K562 (cell line): ENCODE measurements around the gene TBPL2.
A peak's percentile ranks its signal among the peaks of the same experiment; 100 is the strongest.

Experiments
- DNMT1 ChIP-seq: fragments of 450-650 bp; IDR thresholded peaks from 2 replicates; pipeline ENCODE4 v1.6.1; 2016; ENCODE audit warnings: antibody characterized with exemption, mild to moderate bottlenecking
- KAT7 ChIP-seq: sonication (generic); formaldehyde crosslinking; IDR thresholded peaks from 2 replicates; pipeline ENCODE4 v1.8.0; 2022; ENCODE audit warnings: missing genetic modification reagents, mild to moderate bottlenecking, borderline replicate concordance
- NRF1 ChIP-seq, 2 experiments: fragments of 450-650 bp; IDR thresholded peaks in 1 of 2; conservative IDR thresholded peaks in 1 of 2; 2 replicates each; pipeline ENCODE4 v1.6.1; 2014; ENCODE audit warnings: mild to moderate bottlenecking in 2 of 2
- SLC30A9 ChIP-seq: fragments of 250-450 bp; sonication (Bioruptor Pico); IDR thresholded peaks from 2 replicates; pipeline ENCODE4 v1.8.0; 2022; ENCODE audit warnings: mild to moderate bottlenecking, moderate library complexity
- ZNF584 ChIP-seq: fragments of 200-800 bp; sonication (Bioruptor generic); IDR thresholded peaks from 2 replicates; pipeline ENCODE4 v1.6.1; 2016; ENCODE audit warnings: low read depth, mild to moderate bottlenecking, missing genetic modification characterization, missing compliant biosample characterization
- TF ChIP-seq, protein P1 (sequence below), 3 experiments: IDR thresholded peaks in 2 of 3; conservative IDR thresholded peaks in 1 of 3; 2 replicates each; pipeline ENCODE4 v1.5.1; 2011 to 2012; ENCODE audit warnings: low read length in 3 of 3, mild to moderate bottlenecking in 3 of 3, control low read depth in 2 of 3, improper control_type of control experiment in 1 of 3, inconsistent platforms in 1 of 3, low read depth in 1 of 3, mixed read lengths in 1 of 3, moderate library complexity in 1 of 3; ENCODE audit not compliant: insufficient read depth in 2 of 3
- TF ChIP-seq, protein P2 (sequence below): sonication (generic); formaldehyde crosslinking; IDR thresholded peaks from 2 replicates; pipeline ENCODE4 v1.8.1; 2023; ENCODE audit warnings: mild to moderate bottlenecking, missing genetic modification reagents
- TF ChIP-seq, protein P3 (sequence below): conservative IDR thresholded peaks from 2 replicates; pipeline ENCODE4 v1.6.1; 2011; ENCODE audit warnings: low read depth, mild to moderate bottlenecking, low read length; ENCODE audit not compliant: control insufficient read depth
- TF ChIP-seq, protein P4 (sequence below), 3 experiments: fragments of 200-800 bp in 1 of 3; sonication (Bioruptor generic) in 1 of 3; sonication (generic) in 1 of 3; formaldehyde crosslinking in 1 of 3; IDR thresholded peaks; 2 replicates each; pipeline versions ENCODE4 v1.6.1 to v1.8.0; 2016 to 2022; ENCODE audit warnings: mild to moderate bottlenecking in 2 of 3, missing compliant biosample characterization in 2 of 3, missing genetic modification characterization in 2 of 3, missing genetic modification reagents in 1 of 3
- TF ChIP-seq, protein P5 (sequence below), 2 experiments: fragments of 450-650 bp; formaldehyde crosslinking in 1 of 2; IDR thresholded peaks; 2 replicates each; pipeline versions ENCODE4 v1.4.0 to v1.6.1; 2014 to 2020; ENCODE audit warnings: mild to moderate bottlenecking in 2 of 2, borderline replicate concordance in 1 of 2, low read depth in 1 of 2

DNA sequence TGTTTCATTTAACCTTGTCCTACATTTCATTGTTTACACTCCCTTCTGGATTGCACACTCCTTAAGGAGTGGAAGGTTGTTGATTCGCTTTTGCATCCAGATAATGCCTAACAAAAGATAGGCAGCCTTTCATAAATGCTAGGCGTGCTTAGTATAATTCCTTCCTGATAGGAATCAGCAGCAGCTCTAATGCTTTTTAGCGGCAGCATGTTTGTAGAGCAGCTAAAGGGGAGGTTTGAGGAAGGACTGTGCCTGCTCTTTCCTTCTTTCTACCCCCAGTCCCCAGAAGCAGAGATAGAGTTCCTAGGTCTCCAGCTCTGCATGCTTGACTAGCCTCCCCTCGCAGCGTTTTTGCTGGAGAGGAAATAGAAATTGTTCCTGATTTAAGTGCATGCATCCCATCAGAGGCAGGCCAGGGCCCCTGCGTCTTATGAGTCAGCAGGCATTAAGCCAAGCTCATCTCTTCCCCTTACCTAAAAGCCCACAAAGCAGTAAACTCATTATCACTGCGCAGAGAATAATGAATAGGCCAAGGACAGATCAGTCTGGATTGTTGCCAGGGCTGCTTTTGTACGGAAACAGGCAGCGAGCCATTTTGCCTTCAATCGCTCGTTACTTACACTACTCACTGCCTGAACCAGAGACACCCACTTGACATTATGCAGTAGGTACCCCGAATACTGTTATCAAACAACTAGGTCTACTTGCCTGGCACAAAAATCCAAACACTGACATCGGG is 14.0 kb upstream of the TBPL2 start:
- TF ChIP-seq, protein P1, sequence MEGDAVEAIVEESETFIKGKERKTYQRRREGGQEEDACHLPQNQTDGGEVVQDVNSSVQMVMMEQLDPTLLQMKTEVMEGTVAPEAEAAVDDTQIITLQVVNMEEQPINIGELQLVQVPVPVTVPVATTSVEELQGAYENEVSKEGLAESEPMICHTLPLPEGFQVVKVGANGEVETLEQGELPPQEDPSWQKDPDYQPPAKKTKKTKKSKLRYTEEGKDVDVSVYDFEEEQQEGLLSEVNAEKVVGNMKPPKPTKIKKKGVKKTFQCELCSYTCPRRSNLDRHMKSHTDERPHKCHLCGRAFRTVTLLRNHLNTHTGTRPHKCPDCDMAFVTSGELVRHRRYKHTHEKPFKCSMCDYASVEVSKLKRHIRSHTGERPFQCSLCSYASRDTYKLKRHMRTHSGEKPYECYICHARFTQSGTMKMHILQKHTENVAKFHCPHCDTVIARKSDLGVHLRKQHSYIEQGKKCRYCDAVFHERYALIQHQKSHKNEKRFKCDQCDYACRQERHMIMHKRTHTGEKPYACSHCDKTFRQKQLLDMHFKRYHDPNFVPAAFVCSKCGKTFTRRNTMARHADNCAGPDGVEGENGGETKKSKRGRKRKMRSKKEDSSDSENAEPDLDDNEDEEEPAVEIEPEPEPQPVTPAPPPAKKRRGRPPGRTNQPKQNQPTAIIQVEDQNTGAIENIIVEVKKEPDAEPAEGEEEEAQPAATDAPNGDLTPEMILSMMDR (IDR thresholded peaks at IDR 0.05 in 2 of 3, conservative IDR thresholded peaks at IDR 0.05 in 1 of 3; ENCODE audit: insufficient read depth in 2 of 3, low read depth in 1 of 3, low read length in 3 of 3): no peak
- peak; percentile 49; a peak in 3 of 4 replicates for TF ChIP-seq NRF1 (conservative IDR thresholded peaks at IDR 0.05 in 1 of 2, IDR thresholded peaks at IDR 0.05 in 1 of 2)
- TF ChIP-seq, protein P2, sequence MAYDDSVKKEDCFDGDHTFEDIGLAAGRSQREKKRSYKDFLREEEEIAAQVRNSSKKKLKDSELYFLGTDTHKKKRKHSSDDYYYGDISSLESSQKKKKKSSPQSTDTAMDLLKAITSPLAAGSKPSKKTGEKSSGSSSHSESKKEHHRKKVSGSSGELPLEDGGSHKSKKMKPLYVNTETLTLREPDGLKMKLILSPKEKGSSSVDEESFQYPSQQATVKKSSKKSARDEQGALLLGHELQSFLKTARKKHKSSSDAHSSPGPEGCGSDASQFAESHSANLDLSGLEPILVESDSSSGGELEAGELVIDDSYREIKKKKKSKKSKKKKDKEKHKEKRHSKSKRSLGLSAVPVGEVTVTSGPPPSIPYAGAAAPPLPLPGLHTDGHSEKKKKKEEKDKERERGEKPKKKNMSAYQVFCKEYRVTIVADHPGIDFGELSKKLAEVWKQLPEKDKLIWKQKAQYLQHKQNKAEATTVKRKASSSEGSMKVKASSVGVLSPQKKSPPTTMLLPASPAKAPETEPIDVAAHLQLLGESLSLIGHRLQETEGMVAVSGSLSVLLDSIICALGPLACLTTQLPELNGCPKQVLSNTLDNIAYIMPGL (CRISPR knock-in tag): no peak
- no peak for TF ChIP-seq DNMT1
- TF ChIP-seq, protein P3, sequence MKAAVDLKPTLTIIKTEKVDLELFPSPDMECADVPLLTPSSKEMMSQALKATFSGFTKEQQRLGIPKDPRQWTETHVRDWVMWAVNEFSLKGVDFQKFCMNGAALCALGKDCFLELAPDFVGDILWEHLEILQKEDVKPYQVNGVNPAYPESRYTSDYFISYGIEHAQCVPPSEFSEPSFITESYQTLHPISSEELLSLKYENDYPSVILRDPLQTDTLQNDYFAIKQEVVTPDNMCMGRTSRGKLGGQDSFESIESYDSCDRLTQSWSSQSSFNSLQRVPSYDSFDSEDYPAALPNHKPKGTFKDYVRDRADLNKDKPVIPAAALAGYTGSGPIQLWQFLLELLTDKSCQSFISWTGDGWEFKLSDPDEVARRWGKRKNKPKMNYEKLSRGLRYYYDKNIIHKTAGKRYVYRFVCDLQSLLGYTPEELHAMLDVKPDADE: no peak
- TF ChIP-seq, protein P4, sequence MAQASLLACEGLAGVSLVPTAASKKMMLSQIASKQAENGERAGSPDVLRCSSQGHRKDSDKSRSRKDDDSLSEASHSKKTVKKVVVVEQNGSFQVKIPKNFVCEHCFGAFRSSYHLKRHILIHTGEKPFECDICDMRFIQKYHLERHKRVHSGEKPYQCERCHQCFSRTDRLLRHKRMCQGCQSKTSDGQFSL (CRISPR knock-in tag; IDR thresholded peaks at IDR 0.05): no peak
- TF ChIP-seq, protein P4 (tag; IDR thresholded peaks at IDR 0.05): no peak
- no peak for TF ChIP-seq KAT7 (CRISPR knock-in tag)
- TF ChIP-seq, protein P5, sequence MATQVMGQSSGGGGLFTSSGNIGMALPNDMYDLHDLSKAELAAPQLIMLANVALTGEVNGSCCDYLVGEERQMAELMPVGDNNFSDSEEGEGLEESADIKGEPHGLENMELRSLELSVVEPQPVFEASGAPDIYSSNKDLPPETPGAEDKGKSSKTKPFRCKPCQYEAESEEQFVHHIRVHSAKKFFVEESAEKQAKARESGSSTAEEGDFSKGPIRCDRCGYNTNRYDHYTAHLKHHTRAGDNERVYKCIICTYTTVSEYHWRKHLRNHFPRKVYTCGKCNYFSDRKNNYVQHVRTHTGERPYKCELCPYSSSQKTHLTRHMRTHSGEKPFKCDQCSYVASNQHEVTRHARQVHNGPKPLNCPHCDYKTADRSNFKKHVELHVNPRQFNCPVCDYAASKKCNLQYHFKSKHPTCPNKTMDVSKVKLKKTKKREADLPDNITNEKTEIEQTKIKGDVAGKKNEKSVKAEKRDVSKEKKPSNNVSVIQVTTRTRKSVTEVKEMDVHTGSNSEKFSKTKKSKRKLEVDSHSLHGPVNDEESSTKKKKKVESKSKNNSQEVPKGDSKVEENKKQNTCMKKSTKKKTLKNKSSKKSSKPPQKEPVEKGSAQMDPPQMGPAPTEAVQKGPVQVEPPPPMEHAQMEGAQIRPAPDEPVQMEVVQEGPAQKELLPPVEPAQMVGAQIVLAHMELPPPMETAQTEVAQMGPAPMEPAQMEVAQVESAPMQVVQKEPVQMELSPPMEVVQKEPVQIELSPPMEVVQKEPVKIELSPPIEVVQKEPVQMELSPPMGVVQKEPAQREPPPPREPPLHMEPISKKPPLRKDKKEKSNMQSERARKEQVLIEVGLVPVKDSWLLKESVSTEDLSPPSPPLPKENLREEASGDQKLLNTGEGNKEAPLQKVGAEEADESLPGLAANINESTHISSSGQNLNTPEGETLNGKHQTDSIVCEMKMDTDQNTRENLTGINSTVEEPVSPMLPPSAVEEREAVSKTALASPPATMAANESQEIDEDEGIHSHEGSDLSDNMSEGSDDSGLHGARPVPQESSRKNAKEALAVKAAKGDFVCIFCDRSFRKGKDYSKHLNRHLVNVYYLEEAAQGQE (IDR thresholded peaks at IDR 0.05; ENCODE audit: borderline replicate concordance): no peak
- TF ChIP-seq, protein P5 (CRISPR knock-in tag; IDR thresholded peaks at IDR 0.05; ENCODE audit: low read depth): no peak
- TF ChIP-seq SLC30A9: no peak
- no peak for TF ChIP-seq ZNF584 (CRISPR knock-in tag)
